Stomach (tissue), 4 donors: ENCODE data around the gene BET1L.
"Not testable (repeated sequence)": the region's sequence is repeated elsewhere in the genome, so short reads cannot be mapped to it uniquely, and the experiment has no call there.

ENCODE experiments used
- CTCF ChIP-seq, 7 experiments: fragments of 450-650 bp in 4 of 7; fragments of 200-600 bp in 3 of 7; sonication (generic) in 3 of 7; IDR thresholded peaks; one replicate each; pipeline ENCODE4 v1.5.1; 2016 to 2019; ENCODE audit warnings: antibody characterized with exemption in 7 of 7, control low read depth in 2 of 7, mild to moderate bottlenecking in 1 of 7
- EP300 ChIP-seq: sonication (generic); formaldehyde crosslinking; IDR thresholded peaks from one replicate; pipeline ENCODE4 v1.6.1; 2017; ENCODE audit warnings: antibody characterized with exemption
- POLR2AphosphoS5 ChIP-seq, 3 donors: sonication (generic); formaldehyde crosslinking; IDR thresholded peaks; one replicate each; pipeline ENCODE4 v1.6.1; 2016; ENCODE audit warnings: antibody characterized with exemption in 3 of 3

GRCh38 chr11:192674-193128 is 14.5 kb downstream of the BET1L start, which contains the start of gene SCGB1C1:
- TF ChIP-seq EP300; CTCF (IDR thresholded peaks at IDR 0.05); POLR2AphosphoS5 (IDR thresholded peaks at IDR 0.05): not testable (repeated sequence)
